DND-41 (cell line): ENCODE data around the gene SPTA1.

Experiments used
- ATAC-seq: fragments of 200-7000 bp; cut with Tn5 transposase; 3 replicates; pipeline ENCODE4 v1.9.1; 2021; ENCODE audit warnings: low read depth; ENCODE audit not compliant: insufficient read depth
- DNase-seq: peaks from one replicate; pipeline ENCODE4 v3.0.0-alpha.2; 2020
- H2AFZ ChIP-seq: 2 replicates; pipeline ENCODE4 v1.6.0; 2012; ENCODE audit warnings: low read depth, low read length
- H3K27ac ChIP-seq: 2 replicates; pipeline ENCODE4 v1.5.1; 2012; ENCODE audit warnings: low read length, inconsistent platforms
- H3K27me3 ChIP-seq: fragments of 200-600 bp; sonication (generic); 2 replicates; pipeline ENCODE4 v1.6.0; 2012; ENCODE audit warnings: low read length, mild to moderate bottlenecking, inconsistent platforms; ENCODE audit not compliant: insufficient read depth, poor library complexity
- H3K36me3 ChIP-seq: 2 replicates; pipeline ENCODE4 v1.5.1; 2012; ENCODE audit warnings: low read length, inconsistent platforms; ENCODE audit not compliant: insufficient read depth
- H3K4me1 ChIP-seq: 2 replicates; pipeline ENCODE4 v1.5.1; 2012; ENCODE audit warnings: mild to moderate bottlenecking, low read length; ENCODE audit not compliant: insufficient read depth
- H3K4me2 ChIP-seq: 2 replicates; pipeline ENCODE4 v1.6.0; 2012; ENCODE audit warnings: mild to moderate bottlenecking, moderate library complexity, low read length, inconsistent platforms; ENCODE audit not compliant: insufficient read depth
- H3K4me3 ChIP-seq, 2 experiments: fragments of 200-600 bp in 1 of 2; shearing (Covaris generic) in 1 of 2; 2 replicates each; pipeline ENCODE4 v1.5.1; 2012 to 2016; ENCODE audit warnings: inconsistent platforms in 2 of 2, low read length in 2 of 2, mild to moderate bottlenecking in 2 of 2, low read depth in 1 of 2, moderate library complexity in 1 of 2
- H3K79me2 ChIP-seq: 2 replicates; pipeline ENCODE4 v1.6.0; 2012; ENCODE audit warnings: low read length, inconsistent platforms; ENCODE audit not compliant: insufficient read depth
- H3K9ac ChIP-seq: 2 replicates; pipeline ENCODE4 v1.6.0; 2012; ENCODE audit warnings: low read depth, mild to moderate bottlenecking, inconsistent platforms, low read length, moderate library complexity
- H3K9me3 ChIP-seq: 2 replicates; pipeline ENCODE4 v1.5.1; 2012; ENCODE audit warnings: low read length, moderate library complexity, mild to moderate bottlenecking, inconsistent platforms; ENCODE audit not compliant: insufficient read depth, severe bottlenecking
- H4K20me1 ChIP-seq: 2 replicates; pipeline ENCODE4 v1.6.0; 2012; ENCODE audit warnings: low read length; ENCODE audit not compliant: insufficient read depth
- CTCF ChIP-seq: IDR thresholded peaks from 2 replicates; pipeline ENCODE4 v1.5.1; 2012; ENCODE audit warnings: borderline replicate concordance, low read length, moderate library complexity, mild to moderate bottlenecking; ENCODE audit not compliant: poor library complexity, severe bottlenecking; ENCODE audit errors: extremely low read depth
- EZH2 ChIP-seq: IDR thresholded peaks from 3 replicates; pipeline ENCODE4 v1.6.1; 2012; ENCODE audit warnings: borderline replicate concordance, low read depth, mild to moderate bottlenecking, moderate library complexity, low read length, inconsistent platforms; ENCODE audit not compliant: severe bottlenecking

SPTA1 gene

GRCh38 chr1:158731707-158732106, 45.2 kb upstream of the SPTA1 start:
- ATAC-seq, result no peak
- H3K9ac ChIP-seq, result no peak overlapping the region
- no peaks in the 10 kb centered on the region for H3K79me2 ChIP-seq
- no peaks in the 10 kb centered on the region for H3K4me1 ChIP-seq
- no peak overlapping the region for H3K27ac ChIP-seq
- DNase-seq, result no peak
- no peaks in the 10 kb centered on the region for H3K36me3 ChIP-seq
- H3K27me3 ChIP-seq, result peaks cover 33% of the 10 kb centered on the region
- no peaks in the 10 kb centered on the region for H4K20me1 ChIP-seq
- no peaks in the 10 kb centered on the region for H3K9me3 ChIP-seq
- no peak overlapping the region for H3K4me2 ChIP-seq
- H3K4me3 ChIP-seq, result no peak overlapping the region
- TF ChIP-seq EZH2 (no peak), CTCF (no peak)
- no peak overlapping the region for H2AFZ ChIP-seq

GRCh38 chr1:158730453-158730852, 43.9 kb upstream of the SPTA1 start:
- no peak overlapping the region for H2AFZ ChIP-seq
- H3K4me1 ChIP-seq, result no peaks in the 10 kb centered on the region
- DNase-seq (no peak), ATAC-seq (no peak)
- H3K4me2 ChIP-seq, result no peak overlapping the region
- no peak overlapping the region for H3K4me3 ChIP-seq
- no peaks in the 10 kb centered on the region for H3K9me3 ChIP-seq
- peaks cover 29% of the 10 kb centered on the region for H3K27me3 ChIP-seq
- H3K36me3 ChIP-seq, result no peaks in the 10 kb centered on the region
- no peaks in the 10 kb centered on the region for H3K79me2 ChIP-seq
- no peak overlapping the region for H3K9ac ChIP-seq
- H3K27ac ChIP-seq, result no peak overlapping the region
- H4K20me1 ChIP-seq, result no peaks in the 10 kb centered on the region
- TF ChIP-seq EZH2 (no peak), CTCF (no peak)

GRCh38 chr1:158728510-158729225, 42.2 kb upstream of the SPTA1 start:
- H2AFZ ChIP-seq, result no peak overlapping the region
- no peak overlapping the region for H3K4me2 ChIP-seq
- no peaks in the 10 kb centered on the region for H3K4me1 ChIP-seq
- no peak overlapping the region for H3K27ac ChIP-seq
- H4K20me1 ChIP-seq, result no peaks in the 10 kb centered on the region
- no peak overlapping the region for H3K9ac ChIP-seq
- H3K27me3 ChIP-seq, result peaks cover 34% of the 10 kb centered on the region
- no peak overlapping the region for H3K4me3 ChIP-seq
- no peak for DNase-seq
- H3K9me3 ChIP-seq, result no peaks in the 10 kb centered on the region
- H3K79me2 ChIP-seq, result no peaks in the 10 kb centered on the region
- no peak for TF ChIP-seq EZH2
- TF ChIP-seq CTCF, result no peak
- no peak for ATAC-seq
- no peaks in the 10 kb centered on the region for H3K36me3 ChIP-seq
